ENCODE results near the gene STK32B.
A peak's percentile ranks its signal among the peaks of the same experiment; 100 is the strongest.
"Not testable (repeated sequence)": the region's sequence is repeated elsewhere in the genome, so short reads cannot be mapped to it uniquely, and the experiment has no call there.

STK32B gene

GRCh38 chr4:5395781-5396180 is 344.5 kb downstream of the STK32B start:
- DNase-seq (ENCODE audit: low read depth) = no peak

GRCh38 chr4:5398056-5398455 is 346.8 kb downstream of the STK32B start:
- DNase-seq (ENCODE audit: low read depth) = peak; percentile 37

- no peak for DNase-seq (ENCODE audit: low read depth)
These were observed 347.8 kb downstream of the STK32B start for GRCh38 chr4:5399124-5399523.

GRCh38 chr4:5399790-5400421 is 348.6 kb downstream of the STK32B start:
- peak; percentile 42 for DNase-seq (ENCODE audit: low read depth)

- DNase-seq (ENCODE audit: low read depth) = no peak
These were observed 352.6 kb downstream of the STK32B start for GRCh38 chr4:5403746-5404497.

GRCh38 chr4:5409237-5409636 is 358.0 kb downstream of the STK32B start:
- DNase-seq (ENCODE audit: low read depth) = no peak

GRCh38 chr4:5409972-5410618 is 358.8 kb downstream of the STK32B start:
- no peak for DNase-seq (ENCODE audit: low read depth)

GRCh38 chr4:5412296-5412695 is 361.0 kb downstream of the STK32B start:
- DNase-seq (ENCODE audit: low read depth) = no peak

- DNase-seq (ENCODE audit: low read depth) = no peak
These were observed 361.5 kb downstream of the STK32B start for GRCh38 chr4:5412751-5413150.

- no peak for DNase-seq (ENCODE audit: low read depth)
These were observed 365.4 kb downstream of the STK32B start for GRCh38 chr4:5416637-5417036.

GRCh38 chr4:5420266-5420665 is 369.0 kb downstream of the STK32B start:
- no peak for DNase-seq (ENCODE audit: low read depth)

GRCh38 chr4:5421416-5421815 is 370.1 kb downstream of the STK32B start:
- no peak for DNase-seq (ENCODE audit: low read depth)

- DNase-seq (ENCODE audit: low read depth) = no peak
These were observed 370.9 kb downstream of the STK32B start for GRCh38 chr4:5422195-5422594.

GRCh38 chr4:5423670-5424069 is 372.4 kb downstream of the STK32B start:
- DNase-seq (ENCODE audit: low read depth) = no peak

- DNase-seq (ENCODE audit: low read depth) = no peak
These were observed 372.9 kb downstream of the STK32B start for GRCh38 chr4:5424211-5424610.

GRCh38 chr4:5424901-5425300 is 373.6 kb downstream of the STK32B start:
- no peak for DNase-seq (ENCODE audit: low read depth)

GRCh38 chr4:5429747-5430146 is 378.5 kb downstream of the STK32B start:
- DNase-seq (ENCODE audit: low read depth) = no peak

GRCh38 chr4:5433196-5433595 is 381.9 kb downstream of the STK32B start:
- DNase-seq (ENCODE audit: low read depth) = no peak

GRCh38 chr4:5435201-5435600 is 383.9 kb downstream of the STK32B start:
- DNase-seq (ENCODE audit: low read depth) = no peak

GRCh38 chr4:5435823-5436222 is 384.5 kb downstream of the STK32B start:
- no peak for DNase-seq (ENCODE audit: low read depth)

- not testable (repeated sequence) for DNase-seq (ENCODE audit: low read depth)
These were observed 392.9 kb downstream of the STK32B start for GRCh38 chr4:5443976-5444802.

- DNase-seq (ENCODE audit: low read depth) = no peak
These were observed 393.7 kb downstream of the STK32B start for GRCh38 chr4:5444918-5445517.

All from iris pigment epithelial cell (primary cell).